IMR-90 (cell line): ENCODE data around the gene LIN9.

Experiments used
- BHLHE40 ChIP-seq: fragments of 150-350 bp; IDR thresholded peaks from 2 replicates; pipeline ENCODE4 v1.6.1; 2016; ENCODE audit warnings: mild to moderate bottlenecking, low read depth, low read length
- MAFK ChIP-seq: IDR thresholded peaks from 2 replicates; pipeline ENCODE4 v1.6.1; 2012; ENCODE audit warnings: low read depth, low read length, improper control_type of control experiment
- MAZ ChIP-seq: IDR thresholded peaks from 2 replicates; pipeline ENCODE4 v1.6.1; 2012; ENCODE audit warnings: low read depth, mild to moderate bottlenecking, low read length, improper control_type of control experiment, moderate library complexity, borderline replicate concordance
- POLR2A ChIP-seq: IDR thresholded peaks from 2 replicates; pipeline ENCODE4 v1.6.1; 2012; ENCODE audit warnings: mild to moderate bottlenecking, low read depth, low read length
- RAD21 ChIP-seq: IDR thresholded peaks from 2 replicates; pipeline ENCODE4 v1.6.1; 2012; ENCODE audit warnings: low read length, improper control_type of control experiment
- RFX5 ChIP-seq: IDR thresholded peaks from 2 replicates; pipeline ENCODE4 v1.8.0; 2012; ENCODE audit warnings: low read depth, mild to moderate bottlenecking, low read length, moderate library complexity
- TF ChIP-seq, protein P1 (sequence below): conservative IDR thresholded peaks from 2 replicates; pipeline ENCODE4 v1.5.1; 2012; ENCODE audit warnings: mild to moderate bottlenecking, low read depth, low read length, improper control_type of control experiment
- TF ChIP-seq, protein P2 (sequence below): fragments of 150-350 bp; IDR thresholded peaks from 2 replicates; pipeline ENCODE4 v1.6.1; 2016; ENCODE audit warnings: low read depth, mild to moderate bottlenecking, low read length, moderate library complexity, borderline replicate concordance

DNA sequence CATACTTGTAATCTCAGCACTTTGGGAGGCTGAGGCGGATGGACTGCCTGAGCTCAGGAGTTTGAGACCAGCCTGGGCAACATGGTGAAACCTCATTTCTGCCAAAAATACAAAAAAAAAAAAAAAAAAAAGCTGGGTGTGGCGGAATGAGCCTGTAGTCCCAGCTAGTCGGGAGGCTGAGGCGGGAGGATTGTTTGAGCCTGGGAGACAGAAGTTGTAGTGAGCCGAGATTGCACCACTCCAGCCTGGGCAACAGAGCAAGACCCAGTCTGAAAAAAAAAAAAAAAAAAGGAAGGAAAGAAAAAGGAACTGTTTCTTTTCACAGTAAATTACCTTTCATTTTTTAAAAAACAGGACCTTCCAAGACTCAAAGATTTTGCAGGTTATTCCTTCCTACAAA lies 29.5 kb downstream of the LIN9 start:
- TF ChIP-seq MAFK (no peak), MAZ (no peak), POLR2A (no peak), RAD21 (no peak), RFX5 (no peak), BHLHE40 (no peak)
- TF ChIP-seq, protein P1, sequence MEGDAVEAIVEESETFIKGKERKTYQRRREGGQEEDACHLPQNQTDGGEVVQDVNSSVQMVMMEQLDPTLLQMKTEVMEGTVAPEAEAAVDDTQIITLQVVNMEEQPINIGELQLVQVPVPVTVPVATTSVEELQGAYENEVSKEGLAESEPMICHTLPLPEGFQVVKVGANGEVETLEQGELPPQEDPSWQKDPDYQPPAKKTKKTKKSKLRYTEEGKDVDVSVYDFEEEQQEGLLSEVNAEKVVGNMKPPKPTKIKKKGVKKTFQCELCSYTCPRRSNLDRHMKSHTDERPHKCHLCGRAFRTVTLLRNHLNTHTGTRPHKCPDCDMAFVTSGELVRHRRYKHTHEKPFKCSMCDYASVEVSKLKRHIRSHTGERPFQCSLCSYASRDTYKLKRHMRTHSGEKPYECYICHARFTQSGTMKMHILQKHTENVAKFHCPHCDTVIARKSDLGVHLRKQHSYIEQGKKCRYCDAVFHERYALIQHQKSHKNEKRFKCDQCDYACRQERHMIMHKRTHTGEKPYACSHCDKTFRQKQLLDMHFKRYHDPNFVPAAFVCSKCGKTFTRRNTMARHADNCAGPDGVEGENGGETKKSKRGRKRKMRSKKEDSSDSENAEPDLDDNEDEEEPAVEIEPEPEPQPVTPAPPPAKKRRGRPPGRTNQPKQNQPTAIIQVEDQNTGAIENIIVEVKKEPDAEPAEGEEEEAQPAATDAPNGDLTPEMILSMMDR: no peak
- TF ChIP-seq, protein P2, sequence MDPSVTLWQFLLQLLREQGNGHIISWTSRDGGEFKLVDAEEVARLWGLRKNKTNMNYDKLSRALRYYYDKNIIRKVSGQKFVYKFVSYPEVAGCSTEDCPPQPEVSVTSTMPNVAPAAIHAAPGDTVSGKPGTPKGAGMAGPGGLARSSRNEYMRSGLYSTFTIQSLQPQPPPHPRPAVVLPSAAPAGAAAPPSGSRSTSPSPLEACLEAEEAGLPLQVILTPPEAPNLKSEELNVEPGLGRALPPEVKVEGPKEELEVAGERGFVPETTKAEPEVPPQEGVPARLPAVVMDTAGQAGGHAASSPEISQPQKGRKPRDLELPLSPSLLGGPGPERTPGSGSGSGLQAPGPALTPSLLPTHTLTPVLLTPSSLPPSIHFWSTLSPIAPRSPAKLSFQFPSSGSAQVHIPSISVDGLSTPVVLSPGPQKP: no peak
